NCI-H2227 treated with DMSO at 0.1 percent for 48 hours (cell line): ENCODE results near the gene SYT12.
"Not testable (repeated sequence)": the region's sequence is repeated elsewhere in the genome, so short reads cannot be mapped to it uniquely, and the experiment has no call there.

Source experiments
- DNase-seq: peaks from one replicate; lab custom pipeline; 2025; lab: John Stamatoyannopoulos, UW

SYT12 gene, protein sequence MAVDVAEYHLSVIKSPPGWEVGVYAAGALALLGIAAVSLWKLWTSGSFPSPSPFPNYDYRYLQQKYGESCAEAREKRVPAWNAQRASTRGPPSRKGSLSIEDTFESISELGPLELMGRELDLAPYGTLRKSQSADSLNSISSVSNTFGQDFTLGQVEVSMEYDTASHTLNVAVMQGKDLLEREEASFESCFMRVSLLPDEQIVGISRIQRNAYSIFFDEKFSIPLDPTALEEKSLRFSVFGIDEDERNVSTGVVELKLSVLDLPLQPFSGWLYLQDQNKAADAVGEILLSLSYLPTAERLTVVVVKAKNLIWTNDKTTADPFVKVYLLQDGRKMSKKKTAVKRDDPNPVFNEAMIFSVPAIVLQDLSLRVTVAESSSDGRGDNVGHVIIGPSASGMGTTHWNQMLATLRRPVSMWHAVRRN

GRCh38 chr11:67022961-67023956, at the start of gene SYT12:
SYT12 (plus strand) TSS chr11:67023134; CDS start chr11:67030145, 7,011 bp downstream.
- no peak for DNase-seq

DNA sequence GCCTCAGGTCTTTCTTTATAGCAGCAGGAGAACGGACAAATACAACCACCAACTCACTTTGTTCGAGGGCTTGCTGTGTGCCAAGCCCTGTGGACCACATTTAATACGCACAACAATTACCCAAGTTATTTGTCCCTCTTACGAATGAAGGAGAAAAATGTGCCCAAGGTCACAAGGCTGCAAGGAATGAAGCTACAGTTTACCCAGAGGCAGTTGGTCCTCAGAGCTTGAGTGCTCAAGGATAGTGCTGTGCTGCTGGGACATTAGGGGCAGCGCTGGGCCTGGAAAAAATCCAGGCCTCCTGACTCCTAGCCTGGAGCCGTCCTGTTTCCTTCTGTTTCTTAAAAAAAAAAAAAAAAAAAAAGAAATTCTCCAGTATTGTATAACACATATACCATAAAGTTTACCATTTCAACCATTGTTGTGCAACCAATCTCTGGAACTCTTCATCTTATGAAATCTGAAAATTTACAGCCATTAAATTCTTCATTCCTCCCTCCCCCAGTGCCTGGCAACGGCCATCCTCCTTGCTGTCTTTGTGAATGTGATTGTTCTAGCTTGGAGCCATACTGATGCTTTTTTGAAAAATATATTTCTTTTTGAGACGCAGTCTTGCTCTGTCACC, 48.9 kb upstream of the SYT12 start:
- DNase-seq = no peak

GRCh38 chr11:66974724-66975404, 48.1 kb upstream of the SYT12 start, which contains the start of gene C11orf86:
C11orf86 (plus strand) TSS chr11:66975304; CDS start chr11:66975363, 59 bp downstream.
- no peak for DNase-seq

GRCh38 chr11:66975405-66976027, 47.4 kb upstream of the SYT12 start:
- no peak for DNase-seq

DNA sequence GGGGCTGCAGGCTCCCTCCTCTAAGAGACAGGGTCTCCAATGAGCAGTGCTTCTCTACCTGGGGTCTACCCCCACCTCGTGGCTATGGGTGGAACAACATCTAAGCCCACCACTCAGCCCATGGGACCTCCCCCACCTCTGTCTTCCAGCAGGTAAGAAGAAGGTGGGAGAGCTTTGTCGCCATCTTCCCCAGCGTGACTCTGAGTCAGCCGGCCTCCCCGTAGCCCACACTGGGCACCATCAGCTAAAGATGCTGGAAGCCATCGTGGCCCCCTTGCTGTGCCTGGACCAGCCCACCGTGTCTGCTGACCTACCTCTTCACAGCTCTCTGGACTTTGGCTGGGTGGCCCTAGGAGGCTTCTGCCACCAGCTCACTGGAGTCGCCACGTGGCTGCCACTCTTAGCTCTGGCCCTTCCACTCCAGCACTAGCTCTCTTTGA, 46.9 kb upstream of the SYT12 start:
- no peak for DNase-seq

- no peak for DNase-seq
These were observed 46.0 kb upstream of the SYT12 start for GRCh38 chr11:66976925-66977324.

DNA sequence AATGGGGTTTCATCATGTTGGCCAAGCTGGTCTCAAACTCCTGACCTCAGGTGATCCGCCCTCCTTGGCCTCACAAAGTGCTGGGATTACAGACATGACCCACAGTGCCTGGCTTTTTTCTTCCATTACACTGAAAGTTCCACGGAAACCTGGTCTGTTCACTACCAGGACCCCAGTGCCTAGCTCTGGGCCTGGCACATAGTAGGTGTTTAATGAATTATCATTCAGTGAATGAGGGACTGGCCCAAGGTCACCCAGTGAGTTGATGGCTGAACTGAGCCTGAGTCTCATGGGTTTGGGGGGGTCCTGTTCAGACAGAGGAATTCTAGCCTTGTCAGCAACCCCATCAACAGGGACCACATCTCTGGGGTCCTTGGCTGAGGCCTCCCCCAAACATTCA, 44.7 kb upstream of the SYT12 start:
- DNase-seq = no peak

DNA sequence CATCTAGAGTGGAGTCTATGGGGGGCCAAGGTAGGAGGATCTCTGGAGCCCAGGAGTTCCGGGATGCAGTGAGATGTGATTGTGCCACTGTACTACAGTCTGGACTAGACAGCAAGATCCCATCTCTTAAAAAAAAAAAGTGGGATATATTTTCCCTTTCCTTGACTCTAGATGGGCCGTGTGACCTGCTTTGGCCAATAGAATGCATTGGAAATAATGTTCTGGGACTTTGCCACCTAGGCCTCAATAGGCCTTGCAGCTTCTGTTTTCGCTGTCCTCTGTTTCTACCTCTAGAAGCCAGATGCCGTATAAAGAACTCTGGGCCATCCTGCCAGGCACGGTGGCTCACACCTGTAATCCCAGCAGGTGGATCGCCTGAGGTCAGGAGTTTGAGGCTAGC, 44.2 kb upstream of the SYT12 start:
- DNase-seq = no peak

DNA sequence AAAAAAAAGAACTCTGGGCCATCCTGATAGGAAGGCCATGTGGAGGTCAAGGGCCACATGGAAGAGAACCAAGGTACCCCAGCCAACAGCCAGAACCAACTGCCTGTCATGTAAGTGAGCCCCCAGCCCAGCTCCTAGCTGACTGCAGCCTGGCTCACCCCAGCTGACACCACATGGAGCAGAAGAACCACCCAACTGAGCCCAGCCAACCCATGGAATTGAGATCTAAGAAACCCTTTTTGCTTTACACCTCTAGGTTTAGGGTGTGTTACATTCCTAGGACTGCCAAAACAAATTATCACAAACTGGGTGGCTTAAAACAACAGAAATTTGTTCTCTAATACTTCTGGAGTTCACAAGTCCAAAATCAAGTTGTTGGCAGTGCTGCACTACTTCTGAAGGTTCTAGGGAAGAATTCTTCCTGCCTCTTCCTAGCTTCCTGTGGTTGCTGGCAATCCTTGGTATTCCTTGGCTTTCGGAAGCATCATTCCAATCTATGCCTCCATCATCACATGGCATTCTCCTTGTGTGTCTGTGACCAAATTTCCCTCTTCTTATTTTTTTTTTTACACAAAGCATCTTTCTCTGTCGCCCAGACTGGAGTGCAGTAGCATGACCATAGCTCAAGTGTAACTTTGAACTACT, 43.5 kb upstream of the SYT12 start:
- DNase-seq = no peak

GRCh38 chr11:66981976-66982578, 40.9 kb upstream of the SYT12 start:
- DNase-seq = peak; percentile 87

- no peak for DNase-seq
These were observed 39.5 kb upstream of the SYT12 start for GRCh38 chr11:66983275-66983924.

DNA sequence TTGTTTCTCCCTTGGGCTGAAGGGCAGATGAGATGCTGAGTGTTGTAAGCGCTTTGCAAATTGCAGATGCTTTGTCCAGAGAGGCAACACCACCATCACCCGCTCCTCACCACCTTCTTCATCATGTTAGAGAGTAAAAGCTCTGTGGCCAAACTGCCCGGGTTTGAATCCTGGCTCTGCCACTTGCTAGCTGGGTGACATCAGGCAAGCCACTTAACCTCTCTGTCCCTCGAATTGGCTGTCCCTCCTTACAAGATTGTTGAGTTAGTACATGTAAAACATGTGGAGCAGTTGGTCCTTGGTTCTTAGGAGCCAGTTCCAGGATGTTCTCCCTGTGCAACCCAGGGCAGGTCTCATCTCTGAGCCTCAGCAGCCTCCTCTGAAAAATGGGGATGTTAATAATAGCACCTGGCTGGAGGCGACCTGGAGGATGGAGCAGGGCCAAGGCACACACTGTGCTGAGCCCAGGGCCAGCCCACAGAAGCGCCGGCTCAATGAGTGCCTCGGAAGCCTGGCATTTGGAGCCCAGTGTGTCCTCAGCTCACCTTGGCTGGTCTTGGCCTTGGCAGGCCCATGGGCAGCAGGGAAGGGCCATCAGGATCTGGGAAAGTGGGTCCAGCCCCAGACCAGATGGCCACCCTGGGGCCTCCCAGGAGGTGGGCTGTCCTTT, 37.3 kb upstream of the SYT12 start:
- DNase-seq = no peak

GRCh38 chr11:66986178-66986545, 36.8 kb upstream of the SYT12 start:
- no peak for DNase-seq

DNA sequence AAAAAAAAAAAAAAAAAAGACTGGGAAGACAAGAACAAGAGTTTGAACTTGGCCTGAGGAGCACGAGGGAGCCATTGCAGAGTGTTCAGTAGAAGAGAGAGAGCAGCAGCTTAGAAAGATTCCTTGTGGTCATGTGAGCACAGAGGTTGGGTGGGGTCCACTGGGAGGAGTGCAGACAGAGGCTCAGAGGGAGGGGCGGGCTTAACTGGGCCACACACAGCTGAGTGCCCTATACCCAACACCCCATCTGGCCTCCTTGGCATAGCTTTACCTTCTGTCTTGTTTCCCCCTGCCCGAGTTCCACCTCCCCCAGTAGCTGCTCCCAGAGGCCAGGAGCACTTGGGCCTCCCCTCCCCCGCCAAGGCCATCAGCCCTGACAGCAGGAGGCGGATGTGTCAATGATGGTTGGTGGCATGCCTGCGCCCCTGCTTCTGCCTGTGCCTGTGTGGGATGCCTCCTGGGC, 35.7 kb upstream of the SYT12 start:
- DNase-seq = no peak

DNA sequence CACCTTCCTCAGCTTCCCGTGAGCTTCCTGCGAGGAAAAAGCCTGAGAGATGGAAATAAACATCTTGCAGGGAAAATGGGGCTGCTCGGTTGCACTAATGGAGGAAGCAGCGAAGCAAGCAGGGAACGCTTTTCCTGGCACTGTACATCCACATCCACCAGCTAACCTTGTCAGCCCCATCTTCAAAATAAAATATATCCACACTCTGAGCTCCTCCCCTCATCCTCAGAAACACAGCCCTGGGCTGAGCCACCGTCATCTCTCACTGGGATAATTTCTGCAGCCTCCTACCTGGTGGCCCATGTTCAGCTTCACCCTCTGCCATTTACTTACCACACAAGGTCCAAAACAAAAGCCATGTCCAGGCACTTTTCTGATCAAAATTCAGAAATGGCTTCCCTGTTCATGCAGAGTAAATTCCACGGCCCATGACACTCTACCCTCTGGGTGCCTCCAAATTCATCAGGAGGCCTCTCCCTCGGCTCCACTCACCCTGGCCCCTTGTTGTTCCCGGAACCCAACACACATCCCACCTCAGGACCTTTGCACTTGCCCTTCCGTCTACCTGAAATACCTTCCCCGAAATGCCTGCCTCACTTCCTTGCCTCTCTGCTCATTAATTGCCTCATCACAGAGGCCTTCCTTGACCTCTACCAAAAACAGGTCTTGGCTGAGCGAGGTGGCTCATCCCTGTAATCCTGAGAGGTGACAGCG, 34.9 kb upstream of the SYT12 start:
- no peak for DNase-seq

DNA sequence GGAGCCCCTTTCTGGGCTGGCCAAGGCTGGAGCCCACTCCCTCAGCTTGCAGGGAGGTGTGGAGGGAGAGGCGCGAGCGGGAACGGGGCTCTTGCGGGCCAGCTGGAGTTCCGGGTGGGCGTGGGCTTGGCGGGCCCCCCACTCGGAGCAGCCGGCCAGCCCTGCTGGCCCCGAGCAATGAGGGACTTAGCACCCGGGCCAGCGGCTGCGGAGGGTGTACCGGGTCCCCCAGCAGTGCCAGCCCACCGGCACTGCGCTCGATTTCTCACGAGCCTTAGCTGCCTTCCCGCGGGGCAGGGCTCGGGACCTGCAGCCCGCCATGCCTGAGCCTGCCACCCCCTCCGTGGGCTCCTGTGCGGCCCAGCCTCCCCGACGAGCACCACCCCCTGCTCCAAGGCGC, 34.2 kb upstream of the SYT12 start:
- not testable (repeated sequence) for DNase-seq

- not testable (repeated sequence) for DNase-seq
These were observed 33.6 kb upstream of the SYT12 start for GRCh38 chr11:66989360-66989759.

DNA sequence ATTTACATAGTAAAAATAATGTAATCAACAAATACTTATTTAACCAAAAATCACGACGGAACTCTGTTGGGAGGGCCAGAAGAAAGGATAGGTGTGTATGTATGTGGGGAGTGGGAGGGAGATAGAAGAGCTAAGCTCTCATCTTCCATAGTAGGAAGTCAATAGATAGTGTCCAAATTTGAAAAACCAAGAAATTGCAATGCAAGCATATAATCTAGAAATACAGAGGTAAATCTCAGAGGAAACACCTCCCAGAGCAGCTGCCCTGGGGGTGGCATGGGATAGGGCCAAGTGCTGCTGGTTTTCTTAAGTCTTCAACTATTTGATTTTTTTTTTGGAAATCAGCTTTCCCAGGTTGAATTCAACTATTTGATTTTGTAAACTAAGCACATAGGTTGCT, 30.9 kb upstream of the SYT12 start:
- no peak for DNase-seq
